Measurements from ENCODE around the gene CFAP97.

DNA sequence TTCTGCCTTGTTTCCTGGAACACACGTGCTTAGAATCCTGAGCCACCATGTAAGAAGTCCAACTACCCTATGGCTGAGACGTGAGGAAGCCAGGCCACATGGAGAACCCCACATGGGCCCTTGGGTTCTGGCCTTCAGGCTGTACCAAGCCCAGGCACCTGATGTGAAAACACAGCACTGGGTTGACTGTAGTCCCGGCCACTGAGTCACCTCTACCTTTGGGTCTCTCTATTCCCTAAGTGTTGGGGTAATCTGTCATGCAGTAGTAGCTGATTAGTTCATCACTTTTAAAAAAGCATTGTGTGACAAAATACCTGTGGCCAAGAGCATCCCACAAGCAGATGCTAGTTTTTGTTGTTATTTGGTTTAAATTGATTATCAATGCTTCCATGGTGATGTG is 24.3 kb downstream of the CFAP97 start:
- TF ChIP-seq SIN3A (IDR thresholded peaks at IDR 0.05; ENCODE audit: borderline replicate concordance, insufficient read depth, low read length): no peak
- no peak for TF ChIP-seq POLR2AphosphoS5 (IDR thresholded peaks at IDR 0.05; ENCODE audit: low read depth, low read length)
- TF ChIP-seq, protein P1, sequence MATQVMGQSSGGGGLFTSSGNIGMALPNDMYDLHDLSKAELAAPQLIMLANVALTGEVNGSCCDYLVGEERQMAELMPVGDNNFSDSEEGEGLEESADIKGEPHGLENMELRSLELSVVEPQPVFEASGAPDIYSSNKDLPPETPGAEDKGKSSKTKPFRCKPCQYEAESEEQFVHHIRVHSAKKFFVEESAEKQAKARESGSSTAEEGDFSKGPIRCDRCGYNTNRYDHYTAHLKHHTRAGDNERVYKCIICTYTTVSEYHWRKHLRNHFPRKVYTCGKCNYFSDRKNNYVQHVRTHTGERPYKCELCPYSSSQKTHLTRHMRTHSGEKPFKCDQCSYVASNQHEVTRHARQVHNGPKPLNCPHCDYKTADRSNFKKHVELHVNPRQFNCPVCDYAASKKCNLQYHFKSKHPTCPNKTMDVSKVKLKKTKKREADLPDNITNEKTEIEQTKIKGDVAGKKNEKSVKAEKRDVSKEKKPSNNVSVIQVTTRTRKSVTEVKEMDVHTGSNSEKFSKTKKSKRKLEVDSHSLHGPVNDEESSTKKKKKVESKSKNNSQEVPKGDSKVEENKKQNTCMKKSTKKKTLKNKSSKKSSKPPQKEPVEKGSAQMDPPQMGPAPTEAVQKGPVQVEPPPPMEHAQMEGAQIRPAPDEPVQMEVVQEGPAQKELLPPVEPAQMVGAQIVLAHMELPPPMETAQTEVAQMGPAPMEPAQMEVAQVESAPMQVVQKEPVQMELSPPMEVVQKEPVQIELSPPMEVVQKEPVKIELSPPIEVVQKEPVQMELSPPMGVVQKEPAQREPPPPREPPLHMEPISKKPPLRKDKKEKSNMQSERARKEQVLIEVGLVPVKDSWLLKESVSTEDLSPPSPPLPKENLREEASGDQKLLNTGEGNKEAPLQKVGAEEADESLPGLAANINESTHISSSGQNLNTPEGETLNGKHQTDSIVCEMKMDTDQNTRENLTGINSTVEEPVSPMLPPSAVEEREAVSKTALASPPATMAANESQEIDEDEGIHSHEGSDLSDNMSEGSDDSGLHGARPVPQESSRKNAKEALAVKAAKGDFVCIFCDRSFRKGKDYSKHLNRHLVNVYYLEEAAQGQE (IDR thresholded peaks at IDR 0.05; ENCODE audit: insufficient read depth in 1 of 2, low read depth in 2 of 2, low read length in 2 of 2): no peak
- no peak for TF ChIP-seq TAF1 (IDR thresholded peaks at IDR 0.05; ENCODE audit: borderline replicate concordance, insufficient read depth, low read length)
- TF ChIP-seq FOXP2 (optimal IDR thresholded peaks at IDR 0.05; ENCODE audit: borderline replicate concordance, extremely low read depth, extremely low read length, insufficient read depth): no peak
